ENCODE results near the gene LAMA2.
A peak's percentile ranks its signal among the peaks of the same experiment; 100 is the strongest.

LAMA2 gene

GRCh38 chr6:129448965-129449364 lies 566.0 kb downstream of the LAMA2 start:
- no peak for DNase-seq (ENCODE audit: low spot score)

GRCh38 chr6:129451187-129451586 lies 568.2 kb downstream of the LAMA2 start:
- DNase-seq (ENCODE audit: low spot score) = no peak

- DNase-seq (ENCODE audit: low spot score) = no peak
Observed at GRCh38 chr6:129453073-129453472, 570.1 kb downstream of the LAMA2 start.

GRCh38 chr6:129454488-129454887 lies 571.5 kb downstream of the LAMA2 start:
- no peak for DNase-seq (ENCODE audit: low spot score)

GRCh38 chr6:129455126-129455769 lies 572.3 kb downstream of the LAMA2 start:
- no peak for DNase-seq (ENCODE audit: low spot score)

- DNase-seq (ENCODE audit: low spot score) = no peak
Observed at GRCh38 chr6:129460221-129460620, 577.3 kb downstream of the LAMA2 start.

- DNase-seq (ENCODE audit: low spot score) = no peak
Observed at GRCh38 chr6:129469070-129469662, 586.2 kb downstream of the LAMA2 start.

- no peak for DNase-seq (ENCODE audit: low spot score)
Observed at GRCh38 chr6:129472239-129472638, 589.3 kb downstream of the LAMA2 start.

GRCh38 chr6:129473546-129473945 lies 590.6 kb downstream of the LAMA2 start:
- DNase-seq (ENCODE audit: low spot score) = no peak

GRCh38 chr6:129475477-129476247 lies 592.7 kb downstream of the LAMA2 start:
- peak; percentile 27 for DNase-seq (ENCODE audit: low spot score)

GRCh38 chr6:129476248-129476564 lies 593.3 kb downstream of the LAMA2 start:
- no peak for DNase-seq (ENCODE audit: low spot score)

- no peak for DNase-seq (ENCODE audit: low spot score)
Observed at GRCh38 chr6:129476810-129477209, 593.9 kb downstream of the LAMA2 start.

GRCh38 chr6:129478379-129478778 lies 595.4 kb downstream of the LAMA2 start:
- no peak for DNase-seq (ENCODE audit: low spot score)

GRCh38 chr6:129481706-129482105 lies 598.8 kb downstream of the LAMA2 start:
- no peak for DNase-seq (ENCODE audit: low spot score)

GRCh38 chr6:129485746-129486145 lies 602.8 kb downstream of the LAMA2 start:
- no peak for DNase-seq (ENCODE audit: low spot score)

- no peak for DNase-seq (ENCODE audit: low spot score)
Observed at GRCh38 chr6:129486327-129486726, 603.4 kb downstream of the LAMA2 start.

GRCh38 chr6:129488313-129488712 lies 605.4 kb downstream of the LAMA2 start:
- no peak for DNase-seq (ENCODE audit: low spot score)

- no peak for DNase-seq (ENCODE audit: low spot score)
Observed at GRCh38 chr6:129489215-129489765, 606.4 kb downstream of the LAMA2 start.

GRCh38 chr6:129490521-129491255 lies 607.8 kb downstream of the LAMA2 start:
- DNase-seq (ENCODE audit: low spot score) = no peak

- DNase-seq (ENCODE audit: low spot score) = no peak
Observed at GRCh38 chr6:129491436-129491835, 608.5 kb downstream of the LAMA2 start.

GRCh38 chr6:129492260-129492659 lies 609.3 kb downstream of the LAMA2 start:
- DNase-seq (ENCODE audit: low spot score) = no peak

GRCh38 chr6:129493354-129493902 lies 610.5 kb downstream of the LAMA2 start:
- no peak for DNase-seq (ENCODE audit: low spot score)

All from HuH-7 (cell line).